HG02610 (cell line): ENCODE results near the gene ARFGEF3.

Experiments
- ATAC-seq: cut with Tn5 transposase; IDR thresholded peaks from one replicate; pipeline ENCODE4 v1.9.1; 2021; ENCODE audit warnings: mild to moderate bottlenecking, moderate library complexity; ENCODE audit not compliant: unreplicated experiment

The ARFGEF3 gene

GRCh38 chr6:138238368-138238767 lies 76.6 kb downstream of the ARFGEF3 start:
- ATAC-seq, result no peak

- ATAC-seq, result no peak
Observed at GRCh38 chr6:138239774-138240173, 78.0 kb downstream of the ARFGEF3 start.

GRCh38 chr6:138240476-138241245 lies 78.9 kb downstream of the ARFGEF3 start:
- ATAC-seq, result no peak

- ATAC-seq, result no peak
Observed at GRCh38 chr6:138241381-138241780, 79.6 kb downstream of the ARFGEF3 start.

- ATAC-seq, result no peak
Observed at GRCh38 chr6:138241934-138242333, 80.2 kb downstream of the ARFGEF3 start.

GRCh38 chr6:138242987-138243592 lies 81.4 kb downstream of the ARFGEF3 start:
- no peak for ATAC-seq

GRCh38 chr6:138245751-138246150 lies 84.0 kb downstream of the ARFGEF3 start:
- no peak for ATAC-seq

- no peak for ATAC-seq
Observed at GRCh38 chr6:138246650-138247440, 85.1 kb downstream of the ARFGEF3 start.

GRCh38 chr6:138248011-138248410 lies 86.3 kb downstream of the ARFGEF3 start:
- ATAC-seq, result no peak

- no peak for ATAC-seq
Observed at GRCh38 chr6:138248878-138249277, 87.1 kb downstream of the ARFGEF3 start.

- no peak for ATAC-seq
Observed at GRCh38 chr6:138250053-138250452, 88.3 kb downstream of the ARFGEF3 start.

- ATAC-seq, result no peak
Observed at GRCh38 chr6:138250513-138251247, 88.9 kb downstream of the ARFGEF3 start.

GRCh38 chr6:138253731-138254130 lies 92.0 kb downstream of the ARFGEF3 start:
- no peak for ATAC-seq

GRCh38 chr6:138255443-138255842 lies 93.7 kb downstream of the ARFGEF3 start:
- ATAC-seq, result no peak

- no peak for ATAC-seq
Observed at GRCh38 chr6:138257638-138258040, 95.9 kb downstream of the ARFGEF3 start.

GRCh38 chr6:138258197-138258596 lies 96.5 kb downstream of the ARFGEF3 start:
- no peak for ATAC-seq

GRCh38 chr6:138258991-138259390 lies 97.3 kb downstream of the ARFGEF3 start:
- ATAC-seq, result no peak

GRCh38 chr6:138261116-138261780 lies 99.5 kb downstream of the ARFGEF3 start:
- no peak for ATAC-seq

GRCh38 chr6:138263963-138264362 lies 102.2 kb downstream of the ARFGEF3 start:
- ATAC-seq, result no peak

GRCh38 chr6:138264372-138264880 lies 102.7 kb downstream of the ARFGEF3 start:
- ATAC-seq, result no peak
